Measurements from ENCODE around the gene CSPG4. TPM values are rescaled to one million over a fixed set of nuclear protein-coding genes. Genes with fewer than 3 reads are reported as not detected.
A peak's percentile ranks its signal among the peaks of the same experiment; 100 is the strongest.

CSPG4 gene
- total RNA-seq, 1 donor from 2014 or later = 15.0 TPM

- ATAC-seq = no peak
- intact Hi-C loops (cut with DNase I) = no loop called here
- Histone ChIP-seq H3K9me3 (no peaks in the 10 kb centered on the region), H3K4me1 (peaks cover 73% of the 10 kb centered on the region), H3K27ac (no peak overlapping the region), H3K36me3 (peaks cover 53% of the 10 kb centered on the region), H3K27me3 (ENCODE audit: low read depth) (no peaks in the 10 kb centered on the region), H3K4me3 (no peak overlapping the region)
- no peak for DNase-seq
- no peak for TF ChIP-seq CTCF (IDR thresholded peaks at IDR 0.05)
Observed at GRCh38 chr15:75656813-75657212, 55.8 kb downstream of the CSPG4 start.

- H3K9me3 ChIP-seq = no peaks in the 10 kb centered on the region
- no peak overlapping the region for H3K4me3 ChIP-seq
- peaks cover 73% of the 10 kb centered on the region for H3K4me1 ChIP-seq
- no peak for DNase-seq
- ATAC-seq = no peak
- TF ChIP-seq CTCF (IDR thresholded peaks at IDR 0.05) = no peak
- H3K36me3 ChIP-seq = peaks cover 53% of the 10 kb centered on the region
- intact Hi-C loops (cut with DNase I) = no loop called here
- no peak overlapping the region for H3K27ac ChIP-seq
- no peaks in the 10 kb centered on the region for H3K27me3 ChIP-seq (ENCODE audit: low read depth)
Observed at GRCh38 chr15:75656331-75656730, 56.3 kb downstream of the CSPG4 start.

GRCh38 chr15:75655931-75656330 lies 56.7 kb downstream of the CSPG4 start:
- TF ChIP-seq CTCF (IDR thresholded peaks at IDR 0.05) = no peak
- no peak overlapping the region for H3K27ac ChIP-seq
- intact Hi-C loops (cut with DNase I) = no loop called here
- ATAC-seq = no peak
- no peaks in the 10 kb centered on the region for H3K9me3 ChIP-seq
- H3K27me3 ChIP-seq (ENCODE audit: low read depth) = no peaks in the 10 kb centered on the region
- peaks cover 75% of the 10 kb centered on the region for H3K4me1 ChIP-seq
- DNase-seq = no peak
- H3K4me3 ChIP-seq = no peak overlapping the region
- peaks cover 53% of the 10 kb centered on the region for H3K36me3 ChIP-seq

GRCh38 chr15:75654201-75654907 lies 58.3 kb downstream of the CSPG4 start:
- H3K4me3 ChIP-seq = no peak overlapping the region
- H3K9me3 ChIP-seq = no peaks in the 10 kb centered on the region
- H3K27me3 ChIP-seq (ENCODE audit: low read depth) = no peaks in the 10 kb centered on the region
- intact Hi-C loops (cut with DNase I) = no loop called here
- peak overlapping the region; percentile 31 for H3K27ac ChIP-seq
- peaks cover 61% of the 10 kb centered on the region for H3K36me3 ChIP-seq
- DNase-seq (no peak), ATAC-seq (no peak)
- TF ChIP-seq CTCF (IDR thresholded peaks at IDR 0.05) = no peak
- H3K4me1 ChIP-seq = peaks cover 77% of the 10 kb centered on the region

- Histone ChIP-seq H3K4me1 (peaks cover 77% of the 10 kb centered on the region), H3K9me3 (no peaks in the 10 kb centered on the region), H3K36me3 (peaks cover 55% of the 10 kb centered on the region), H3K4me3 (peak overlapping the region; percentile 82), H3K27me3 (ENCODE audit: low read depth) (no peaks in the 10 kb centered on the region), H3K27ac (no peak overlapping the region)
- intact Hi-C loops (cut with DNase I) = no loop called here
- no peak for DNase-seq
- no peak for TF ChIP-seq CTCF (IDR thresholded peaks at IDR 0.05)
- no peak for ATAC-seq
Observed at GRCh38 chr15:75653347-75653913, 59.2 kb downstream of the CSPG4 start.

Measured in lower lobe of right lung (tissue), 2 donors.